ENCODE data around the gene SDC3.
"Not testable (repeated sequence)": the region's sequence is repeated elsewhere in the genome, so short reads cannot be mapped to it uniquely, and the experiment has no call there.

SDC3 gene

GRCh38 chr1:30872033-30872947, 36.3 kb downstream of the SDC3 start:
- Histone ChIP-seq H3K9me3 (no peaks in the 10 kb centered on the region), H3K4me3 (ENCODE audit: low read depth in 1 of 2, low read length in 1 of 2) (no peak overlapping the region), H3K27ac (no peak overlapping the region), H3K27me3 (peaks cover 72% of the 10 kb centered on the region), H3K4me1 (ENCODE audit: control insufficient read depth in 1 of 2, insufficient read depth in 1 of 2, low read depth in 1 of 2, low read length in 1 of 2) (peaks cover 0 to 1% of the 10 kb centered on the region in 2 experiments), H3K36me3 (no peaks in the 10 kb centered on the region)
- TF ChIP-seq, protein P1, sequence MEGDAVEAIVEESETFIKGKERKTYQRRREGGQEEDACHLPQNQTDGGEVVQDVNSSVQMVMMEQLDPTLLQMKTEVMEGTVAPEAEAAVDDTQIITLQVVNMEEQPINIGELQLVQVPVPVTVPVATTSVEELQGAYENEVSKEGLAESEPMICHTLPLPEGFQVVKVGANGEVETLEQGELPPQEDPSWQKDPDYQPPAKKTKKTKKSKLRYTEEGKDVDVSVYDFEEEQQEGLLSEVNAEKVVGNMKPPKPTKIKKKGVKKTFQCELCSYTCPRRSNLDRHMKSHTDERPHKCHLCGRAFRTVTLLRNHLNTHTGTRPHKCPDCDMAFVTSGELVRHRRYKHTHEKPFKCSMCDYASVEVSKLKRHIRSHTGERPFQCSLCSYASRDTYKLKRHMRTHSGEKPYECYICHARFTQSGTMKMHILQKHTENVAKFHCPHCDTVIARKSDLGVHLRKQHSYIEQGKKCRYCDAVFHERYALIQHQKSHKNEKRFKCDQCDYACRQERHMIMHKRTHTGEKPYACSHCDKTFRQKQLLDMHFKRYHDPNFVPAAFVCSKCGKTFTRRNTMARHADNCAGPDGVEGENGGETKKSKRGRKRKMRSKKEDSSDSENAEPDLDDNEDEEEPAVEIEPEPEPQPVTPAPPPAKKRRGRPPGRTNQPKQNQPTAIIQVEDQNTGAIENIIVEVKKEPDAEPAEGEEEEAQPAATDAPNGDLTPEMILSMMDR (IDR thresholded peaks at IDR 0.05): no peak

GRCh38 chr1:30871276-30871871, 37.2 kb downstream of the SDC3 start:
- Histone ChIP-seq H3K27me3 (peaks cover 72% of the 10 kb centered on the region), H3K4me3 (ENCODE audit: low read depth in 1 of 2, low read length in 1 of 2) (no peak overlapping the region), H3K27ac (no peak overlapping the region), H3K36me3 (no peaks in the 10 kb centered on the region), H3K4me1 (ENCODE audit: control insufficient read depth in 1 of 2, insufficient read depth in 1 of 2, low read depth in 1 of 2, low read length in 1 of 2) (no peaks in the 10 kb centered on the region), H3K9me3 (no peaks in the 10 kb centered on the region)
- TF ChIP-seq, protein P1 (IDR thresholded peaks at IDR 0.05): no peak

DNA sequence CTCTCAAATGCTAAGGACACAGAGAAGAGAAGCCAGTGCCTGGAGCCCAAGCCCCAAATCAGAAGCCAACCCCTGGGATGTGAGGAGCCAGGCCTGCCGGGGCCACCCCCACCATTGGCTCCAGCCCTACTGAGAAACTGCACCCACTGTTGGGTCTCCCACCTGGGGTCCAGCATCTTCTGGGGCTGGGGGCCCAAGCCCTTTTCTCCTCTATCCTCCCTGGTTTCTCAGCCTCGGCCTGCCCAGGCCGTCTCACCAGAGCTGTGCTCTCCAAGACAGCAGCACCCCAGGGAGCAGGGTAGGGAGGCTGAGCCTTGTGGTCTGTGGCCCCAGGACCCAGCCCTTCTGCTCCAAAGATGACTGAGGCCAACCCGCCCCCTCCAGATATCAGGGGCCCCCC, 37.9 kb downstream of the SDC3 start:
- Histone ChIP-seq H3K27ac (no peak overlapping the region), H3K4me1 (ENCODE audit: control insufficient read depth in 1 of 2, insufficient read depth in 1 of 2, low read depth in 1 of 2, low read length in 1 of 2) (no peaks in the 10 kb centered on the region), H3K4me3 (ENCODE audit: low read depth in 1 of 2, low read length in 1 of 2) (no peak overlapping the region), H3K9me3 (no peaks in the 10 kb centered on the region), H3K36me3 (no peaks in the 10 kb centered on the region), H3K27me3 (peaks cover 72% of the 10 kb centered on the region)
- TF ChIP-seq, protein P1 (IDR thresholded peaks at IDR 0.05): no peak

GRCh38 chr1:30870035-30870434, 38.5 kb downstream of the SDC3 start:
- H3K4me1 ChIP-seq (ENCODE audit: control insufficient read depth in 1 of 2, insufficient read depth in 1 of 2, low read depth in 1 of 2, low read length in 1 of 2): no peaks in the 10 kb centered on the region
- no peaks in the 10 kb centered on the region for H3K9me3 ChIP-seq
- TF ChIP-seq, protein P1 (IDR thresholded peaks at IDR 0.05): no peak
- H3K27me3 ChIP-seq: peaks cover 67% of the 10 kb centered on the region
- no peaks in the 10 kb centered on the region for H3K36me3 ChIP-seq
- no peak overlapping the region for H3K4me3 ChIP-seq (ENCODE audit: low read depth in 1 of 2, low read length in 1 of 2)
- no peak overlapping the region for H3K27ac ChIP-seq

- TF ChIP-seq, protein P1 (IDR thresholded peaks at IDR 0.05): no peak
- Histone ChIP-seq H3K4me3 (ENCODE audit: low read depth in 1 of 2, low read length in 1 of 2) (no peak overlapping the region), H3K9me3 (no peaks in the 10 kb centered on the region), H3K36me3 (no peaks in the 10 kb centered on the region), H3K4me1 (ENCODE audit: control insufficient read depth in 1 of 2, insufficient read depth in 1 of 2, low read depth in 1 of 2, low read length in 1 of 2) (no peaks in the 10 kb centered on the region), H3K27me3 (peaks cover 70% of the 10 kb centered on the region), H3K27ac (no peak overlapping the region)
These were observed 39.6 kb downstream of the SDC3 start for GRCh38 chr1:30868833-30869435.

- H3K36me3 ChIP-seq; H3K9me3 ChIP-seq; H3K27ac ChIP-seq; H3K4me1 ChIP-seq (ENCODE audit: control insufficient read depth in 1 of 2, insufficient read depth in 1 of 2, low read depth in 1 of 2, low read length in 1 of 2); H3K4me3 ChIP-seq (ENCODE audit: low read depth in 1 of 2, low read length in 1 of 2): not testable (repeated sequence)
- peaks cover 74% of the 10 kb centered on the region for H3K27me3 ChIP-seq
These were observed 40.5 kb downstream of the SDC3 start for GRCh38 chr1:30868057-30868456.
